G401.6 (cell line): ENCODE measurements around the gene SLC6A11.

Source experiments
- FAIRE-seq: peaks from 2 replicates; lab custom pipeline; 2012; peaks lifted over from hg19 to GRCh38; lab: Jason Lieb, UNC

The SLC6A11 gene

GRCh38 chr3:10983219-10983916, 167.3 kb downstream of the SLC6A11 start:
- no peak for FAIRE-seq

- no peak for FAIRE-seq
Measured at GRCh38 chr3:10984371-10984896, 168.4 kb downstream of the SLC6A11 start.

- no peak for FAIRE-seq
Measured at GRCh38 chr3:10985181-10985580, 169.2 kb downstream of the SLC6A11 start.

- no peak for FAIRE-seq
Measured at GRCh38 chr3:10986592-10986991, 170.6 kb downstream of the SLC6A11 start.

GRCh38 chr3:10988001-10988665, 172.1 kb downstream of the SLC6A11 start:
- no peak for FAIRE-seq

GRCh38 chr3:10988991-10989484, 173.0 kb downstream of the SLC6A11 start:
- no peak for FAIRE-seq
